Right cardiac atrium (tissue), 5 donors: ENCODE measurements around the gene CFAP157. TPM values are rescaled to one million over a fixed set of nuclear protein-coding genes. Genes with fewer than 3 reads are reported as not detected.
"Not testable (repeated sequence)": the region's sequence is repeated elsewhere in the genome, so short reads cannot be mapped to it uniquely, and the experiment has no call there.

Experiments used
- ATAC-seq, 2 donors: fragments of 200-7000 bp; cut with Tn5 transposase; one replicate each; pipeline versions ENCODE4 v1.8.0 to v1.9.1; 2020; ENCODE audit warnings: moderate library complexity in 2 of 2, mild to moderate bottlenecking in 1 of 2
- DNase-seq, 3 donors: peaks; one replicate each; pipeline ENCODE4 v3.0.0-alpha.2; 2020
- H3K27ac ChIP-seq: one replicate; pipeline ENCODE4 v1.5.1; 2013; ENCODE audit warnings: mild to moderate bottlenecking, low read length, control low read depth, moderate library complexity
- H3K27me3 ChIP-seq: one replicate; pipeline ENCODE4 v1.6.1; 2013; ENCODE audit not compliant: control insufficient read depth, insufficient read depth
- H3K4me1 ChIP-seq: one replicate; pipeline ENCODE4 v1.6.1; 2013; ENCODE audit warnings: low read length; ENCODE audit not compliant: control insufficient read depth, insufficient read depth
- H3K4me3 ChIP-seq: one replicate; pipeline ENCODE4 v1.5.1; 2013; ENCODE audit warnings: low read length, control low read depth
- H3K9me3 ChIP-seq: one replicate; pipeline ENCODE4 v1.6.1; 2013; ENCODE audit warnings: low read length; ENCODE audit not compliant: control insufficient read depth
- WGBS: extraction: QIAGEN DNeasy Blood & Tissue Kit; methylation state at CpG from one replicate; pipeline ENCODE4 v1.1.7; 2013; 5-methylcytosine and 5-hydroxymethylcytosine counted together
- intact Hi-C, 4 donors: fragments of 100-400 bp; cut with DNase I; formaldehyde crosslinking; loops; one replicate each; pipeline versions ENCODE4 v1.11.0 to v1.14.0; 2022 to 2023
- polyA plus RNA-seq: library from polyadenylated mRNA; stranded (reverse); fragments of 200-250 nt; gene quantifications from one replicate; pipeline ENCODE4 v1.2.3, GENCODE V29; 2013
- total RNA-seq, 4 donors: library from RNA; stranded (reverse); fragmentation: NEBNext Ultra II Directional; extraction: Animal tissue kit (Norgen Biotek cat#: 25700); gene quantifications; one replicate each; pipeline ENCODE4 v1.2.1, GENCODE V29; 2021
- donor health status: healthy with polysubstance abuse.
- donor health status: DM: no; HTN: yes; CAD: no.
- donor health status: DM: no; HTN: no; CAD: no.
- donor health status: DM: no; HTN: yes; CAD: no; lungs with severe emphysema.
- donor health status: DM: yes; HTN: yes; CAD: no.

Gene CFAP157
- total and polyA plus RNA-seq, 5 donors, result 0.18 TPM; not detected in 4

DNA sequence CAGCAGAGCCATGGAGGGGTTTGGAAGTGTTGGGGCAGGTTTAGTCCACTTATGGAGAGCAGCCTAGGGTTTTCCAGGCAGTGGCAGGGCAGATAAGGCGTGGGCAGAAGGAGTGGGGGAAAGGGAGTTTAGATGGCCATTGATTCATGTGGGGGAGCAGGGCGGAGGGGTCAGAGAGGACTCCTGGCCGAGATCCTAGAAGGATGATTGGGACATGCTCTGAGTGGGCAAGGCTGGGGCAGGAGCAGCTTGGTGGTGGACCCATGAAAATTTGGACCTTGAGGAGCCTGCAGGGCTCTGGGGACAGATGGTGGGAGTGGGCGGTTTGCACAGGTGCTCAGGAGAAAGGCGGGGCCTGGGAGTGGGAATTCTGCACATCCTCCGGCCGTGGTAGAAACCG is 46.4 kb downstream of the CFAP157 start:
- DNase-seq (peak in 1 of 3 donors; percentile 20), ATAC-seq (no peak)
- WGBS, result 77% methylated on average over 8 of the region's 8 CpGs
- Histone ChIP-seq H3K27ac (no peak overlapping the region), H3K4me1 (no peaks in the 10 kb centered on the region), H3K27me3 (no peaks in the 10 kb centered on the region), H3K4me3 (no peak overlapping the region), H3K9me3 (no peaks in the 10 kb centered on the region)
- intact Hi-C loops, result no loop called here

DNA sequence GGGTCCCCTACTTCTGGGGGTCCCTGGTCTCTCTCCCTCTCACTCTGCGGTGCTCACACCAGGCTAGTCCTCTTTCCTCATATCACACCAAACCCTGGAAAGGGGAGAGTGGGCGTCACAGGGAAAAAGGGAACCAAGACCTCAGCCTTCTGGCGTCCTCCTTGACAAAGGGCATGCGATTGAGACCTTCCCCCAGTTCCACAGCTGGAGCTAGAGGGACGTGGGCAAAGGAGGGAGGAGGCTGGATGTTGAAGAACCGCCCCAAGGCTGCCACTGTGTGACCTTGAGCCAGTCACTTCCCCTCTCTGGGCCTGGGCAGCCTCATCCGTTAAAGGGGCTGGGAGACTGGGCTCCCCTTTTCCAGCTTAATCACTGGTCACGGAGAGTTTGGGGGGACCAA is 46.8 kb downstream of the CFAP157 start:
- ATAC-seq, result peak in 1 of 2 donors; percentile 4
- Histone ChIP-seq H3K27ac (no peak overlapping the region), H3K4me3 (no peak overlapping the region), H3K27me3 (no peaks in the 10 kb centered on the region), H3K9me3 (no peaks in the 10 kb centered on the region), H3K4me1 (no peaks in the 10 kb centered on the region)
- intact Hi-C loops, result no loop called here
- 78% methylated on average over 8 of the region's 8 CpGs for WGBS
- DNase-seq, result peak in 1 of 3 donors; percentile 28

DNA sequence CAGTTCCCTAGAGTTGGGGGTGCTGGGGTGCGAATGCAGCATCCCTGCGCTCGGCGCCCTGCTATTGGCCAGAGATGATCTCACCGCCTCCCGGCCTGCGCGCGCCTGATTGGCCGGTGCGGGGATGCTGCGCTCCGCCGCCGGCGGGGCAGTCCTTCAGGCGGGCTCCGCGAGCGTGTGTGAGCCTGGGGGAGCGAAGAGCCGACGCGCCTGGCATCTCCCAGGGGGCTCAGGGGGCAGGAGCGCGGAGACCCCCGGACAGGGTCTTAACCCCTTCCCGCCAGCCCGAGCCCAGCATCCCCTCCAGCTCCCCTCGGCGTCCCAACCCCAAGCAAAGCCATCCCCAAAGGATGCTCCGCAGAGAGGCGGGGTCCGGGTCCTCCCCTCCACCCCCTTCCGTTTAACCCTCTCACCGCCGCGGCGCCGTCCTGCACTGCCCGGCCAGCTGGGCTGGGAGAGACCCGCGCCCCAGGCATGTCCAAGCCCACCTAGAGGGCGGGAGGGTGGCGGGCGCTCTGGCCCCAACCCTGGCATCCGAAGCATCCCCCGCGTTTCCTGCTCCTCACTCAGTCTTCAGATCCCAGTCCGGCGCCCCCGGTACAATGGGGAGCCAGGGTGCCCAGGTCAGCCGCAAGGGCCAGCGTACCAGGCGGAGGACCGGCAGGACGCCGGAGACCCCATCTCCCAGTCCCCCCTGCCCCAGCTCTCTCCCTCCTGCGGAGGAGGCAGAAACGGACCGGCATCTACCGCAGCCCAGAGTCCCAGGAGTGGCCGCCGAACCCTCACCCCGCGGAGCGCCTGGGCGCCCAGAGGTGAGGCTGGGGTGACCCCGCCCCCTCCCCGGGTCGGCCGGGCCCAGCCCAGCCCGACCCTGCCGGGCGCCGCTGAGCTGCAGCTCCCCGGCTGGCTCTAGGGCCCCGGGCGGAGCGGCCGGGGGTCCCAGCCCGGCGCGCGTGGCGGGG is 47.6 kb downstream of the CFAP157 start:
- Histone ChIP-seq H3K4me1 (no peaks in the 10 kb centered on the region), H3K9me3 (no peaks in the 10 kb centered on the region), H3K4me3 (peak overlapping the region; percentile 32), H3K27me3 (no peaks in the 10 kb centered on the region), H3K27ac (no peak overlapping the region)
- 29% methylated on average over 86 of the region's 86 CpGs for WGBS
- ATAC-seq (peak; percentile 27 to 38), DNase-seq (peak in 1 of 3 donors; percentile 52)
- intact Hi-C loops, result no loop called here

GRCh38 chr9:127755061-127756060 is 48.6 kb downstream of the CFAP157 start:
- Histone ChIP-seq H3K27ac (no peak overlapping the region), H3K4me3 (peak overlapping the region; percentile 32), H3K4me1 (no peaks in the 10 kb centered on the region), H3K27me3 (no peaks in the 10 kb centered on the region), H3K9me3 (no peaks in the 10 kb centered on the region)
- ATAC-seq (peak; percentile 48 to 70), DNase-seq (peak in 1 of 3 donors; percentile 57)
- WGBS, result 19% methylated on average over 60 of the region's 61 CpGs
- intact Hi-C loops, result no loop called here

DNA sequence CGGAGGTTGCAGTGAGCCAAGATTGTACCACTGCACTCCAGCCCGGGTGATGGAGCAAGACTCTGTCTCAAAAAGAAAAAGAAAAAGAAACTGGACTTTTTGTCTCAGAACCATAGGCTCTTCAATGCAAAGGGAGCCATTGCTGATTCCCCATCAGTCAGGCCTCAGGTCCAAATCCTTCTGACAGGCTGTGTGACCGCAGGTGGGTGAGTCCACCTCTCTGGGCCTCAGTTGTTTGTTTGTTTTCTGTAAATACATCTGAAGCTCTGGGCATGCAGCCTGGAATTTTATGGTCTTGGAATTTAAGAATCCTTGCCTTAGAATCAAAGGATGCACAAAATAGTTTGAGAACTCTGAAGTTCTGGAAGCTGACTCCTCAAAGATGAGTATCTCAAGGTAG is 49.4 kb downstream of the CFAP157 start:
- intact Hi-C loops, result no loop called here
- no peak for ATAC-seq
- Histone ChIP-seq H3K4me3 (no peak overlapping the region), H3K9me3 (no peaks in the 10 kb centered on the region), H3K27ac (no peak overlapping the region), H3K27me3 (no peaks in the 10 kb centered on the region), H3K4me1 (no peaks in the 10 kb centered on the region)
- 90% methylated on average over 3 of the region's 3 CpGs for WGBS
- DNase-seq, result peak in 1 of 3 donors; percentile 2

- ATAC-seq, H3K4me3 ChIP-seq, H3K9me3 ChIP-seq, H3K27ac ChIP-seq, H3K27me3 ChIP-seq, H3K4me1 ChIP-seq, intact Hi-C loops: not testable (repeated sequence)
- WGBS, result 77% methylated on average over 11 of the region's 11 CpGs
- peak in 1 of 3 donors; percentile 11 for DNase-seq
These were observed 50.0 kb downstream of the CFAP157 start for GRCh38 chr9:127756776-127757175.

DNA sequence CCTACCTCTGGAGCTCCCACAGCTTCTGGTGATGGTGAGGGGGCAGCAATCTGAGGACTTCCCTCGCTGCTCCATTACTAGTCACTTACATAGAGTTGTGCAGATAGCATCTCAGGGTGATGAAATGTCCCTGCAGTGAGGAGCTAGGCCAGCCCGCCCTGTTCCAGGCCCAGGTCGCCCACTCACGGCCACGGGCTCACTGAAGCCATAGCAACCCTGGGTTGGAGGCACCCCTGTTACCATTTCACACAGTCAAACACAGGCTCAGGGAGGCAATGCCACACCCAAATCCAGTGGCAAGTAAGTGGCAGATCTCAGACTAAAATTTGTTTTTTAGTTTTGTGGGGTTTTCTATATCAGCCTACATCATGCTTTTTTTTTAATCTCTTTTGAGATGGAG is 52.1 kb downstream of the CFAP157 start:
- Histone ChIP-seq H3K4me1 (peaks cover 2% of the 10 kb centered on the region), H3K27me3 (no peaks in the 10 kb centered on the region), H3K9me3 (no peaks in the 10 kb centered on the region), H3K27ac (no peak overlapping the region), H3K4me3 (no peak overlapping the region)
- DNase-seq, result peak in 1 of 3 donors; percentile 28
- ATAC-seq, result no peak
- intact Hi-C loops, result no loop called here
- WGBS, result 71% methylated on average over 5 of the region's 5 CpGs

DNA sequence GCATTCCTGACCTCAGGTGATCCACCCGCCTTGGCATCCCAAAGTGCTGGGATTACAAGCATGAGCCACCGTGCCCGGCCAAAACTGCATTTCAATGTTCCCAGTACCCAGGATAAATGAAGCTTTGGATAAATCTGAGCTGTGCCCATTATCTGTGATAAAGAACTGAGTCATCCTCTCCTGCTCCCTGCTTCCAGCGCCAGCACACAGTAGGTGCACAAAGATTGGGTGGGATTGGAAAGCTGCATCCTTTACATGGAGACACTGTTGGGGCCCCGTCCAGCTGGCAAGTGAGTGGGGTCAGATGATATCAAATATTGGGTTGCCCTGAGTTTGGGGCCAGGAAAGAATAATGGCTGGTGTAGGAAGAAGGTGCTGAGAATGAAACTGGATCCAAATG is 54.3 kb downstream of the CFAP157 start:
- no peak for ATAC-seq
- no peaks in the 10 kb centered on the region for H3K9me3 ChIP-seq
- peaks cover 2% of the 10 kb centered on the region for H3K4me1 ChIP-seq
- H3K27me3 ChIP-seq, result no peaks in the 10 kb centered on the region
- intact Hi-C loops, result no loop called here
- peak overlapping the region; percentile 9 for H3K4me3 ChIP-seq
- DNase-seq, result peak in 1 of 3 donors; percentile 47
- peak overlapping the region; percentile 87 for H3K27ac ChIP-seq
- WGBS, result 73% methylated on average over 5 of the region's 5 CpGs

DNA sequence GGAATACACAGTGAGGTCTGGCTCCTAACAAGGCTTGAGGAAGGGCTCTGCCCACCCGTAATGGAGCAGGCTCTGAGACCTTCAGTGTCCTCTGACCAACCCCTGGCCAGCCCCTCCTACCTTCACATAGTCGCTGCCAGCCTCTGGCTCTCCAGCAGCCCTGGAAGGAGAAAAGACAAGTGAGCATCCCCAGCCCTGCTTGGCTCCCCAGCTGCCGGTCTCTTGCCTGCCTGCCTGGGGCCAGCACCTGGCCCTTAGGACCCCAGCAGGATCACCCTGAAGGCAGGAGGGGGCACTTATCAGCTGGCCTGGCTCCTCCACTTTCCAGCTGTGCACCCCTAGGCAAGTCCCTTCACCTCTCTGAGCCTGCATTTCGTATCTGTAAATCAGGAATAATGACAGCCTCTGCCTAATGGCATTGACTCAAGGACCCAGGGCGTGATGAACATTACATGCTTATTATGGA is 54.7 kb downstream of the CFAP157 start:
- ATAC-seq (peak in 1 of 2 donors; percentile 26), DNase-seq (peak in 1 of 3 donors; percentile 50)
- Histone ChIP-seq H3K9me3 (no peaks in the 10 kb centered on the region), H3K27ac (peak overlapping the region; percentile 87), H3K4me3 (peak overlapping the region; percentile 36), H3K27me3 (no peaks in the 10 kb centered on the region), H3K4me1 (peaks cover 2% of the 10 kb centered on the region)
- intact Hi-C loops, result no loop called here
- WGBS, result 52% methylated on average over 5 of the region's 5 CpGs

- Histone ChIP-seq H3K27me3 (no peaks in the 10 kb centered on the region), H3K4me3 (peak overlapping the region; percentile 36), H3K4me1 (peaks cover 4% of the 10 kb centered on the region), H3K9me3 (no peaks in the 10 kb centered on the region), H3K27ac (peak overlapping the region; percentile 87)
- ATAC-seq (peak; percentile 80 to 85), DNase-seq (peak; percentile 75 to 86 (median 86))
- intact Hi-C loops, result no loop called here
- 32% methylated on average over 16 of the region's 16 CpGs for WGBS
These were observed 55.4 kb downstream of the CFAP157 start for GRCh38 chr9:127762111-127762676.
